Tibial nerve (tissue), 4 donors: ENCODE measurements around the gene FAM181B. TPM values are rescaled to one million over a fixed set of nuclear protein-coding genes. Genes with fewer than 3 reads are reported as not detected.

Source experiments
- DNase-seq, 2 donors: peaks; one replicate each; pipeline ENCODE4 v3.0.0-alpha.2; 2019; ENCODE audit warnings: low spot score in 2 of 2
- H3K27ac ChIP-seq, 4 donors: fragments of 200-600 bp; sonication (generic) in 3 of 4; one replicate each; pipeline ENCODE4 v1.5.1; 2017 to 2019; ENCODE audit warnings: mild to moderate bottlenecking in 1 of 4
- H3K27me3 ChIP-seq, 2 donors: fragments of 200-600 bp; sonication (generic) in 1 of 2; one replicate each; pipeline versions ENCODE4 v1.5.1 to v1.6.0; 2017 to 2019
- H3K36me3 ChIP-seq, 3 donors: fragments of 200-600 bp; sonication (generic); one replicate each; pipeline ENCODE4 v1.5.1; 2018 to 2019
- H3K4me1 ChIP-seq, 4 donors: fragments of 200-600 bp; sonication (generic) in 3 of 4; one replicate each; pipeline ENCODE4 v1.5.1; 2017 to 2019
- H3K4me3 ChIP-seq, 4 donors: fragments of 200-600 bp; sonication (generic) in 3 of 4; one replicate each; pipeline ENCODE4 v1.5.1; 2017 to 2019; ENCODE audit warnings: mild to moderate bottlenecking in 1 of 4, moderate library complexity in 1 of 4
- H3K9me3 ChIP-seq, 4 donors: fragments of 200-600 bp; sonication (generic) in 3 of 4; one replicate each; pipeline ENCODE4 v1.5.1; 2017 to 2019
- EP300 ChIP-seq, 2 donors: sonication (generic); formaldehyde crosslinking; IDR thresholded peaks; one replicate each; pipeline ENCODE4 v1.6.1; 2017; ENCODE audit warnings: antibody characterized with exemption in 2 of 2, mild to moderate bottlenecking in 1 of 2
- POLR2A ChIP-seq, 2 donors: fragments of 450-650 bp; IDR thresholded peaks; one replicate each; pipeline ENCODE4 v1.6.1; 2017; ENCODE audit warnings: antibody characterized with exemption in 2 of 2, mild to moderate bottlenecking in 2 of 2, moderate library complexity in 2 of 2
- WGBS, 2 donors: methylation state at CpG; one replicate each; pipeline ENCODE4 v1.1.5; 2018; 5-methylcytosine and 5-hydroxymethylcytosine counted together
- total RNA-seq, 4 donors: library from RNA; depleted of rRNA; stranded (reverse); fragments of >200 nt; gene quantifications; one replicate each; pipeline ENCODE4 v1.1.0, GENCODE V29; 2016
- TF ChIP-seq, protein P1 (sequence below), 5 experiments: fragments of 200-600 bp in 3 of 5; fragments of 450-650 bp in 2 of 5; sonication (generic) in 3 of 5; IDR thresholded peaks; one replicate each; pipeline ENCODE4 v1.5.1; 2016 to 2019; ENCODE audit warnings: antibody characterized with exemption in 5 of 5, mild to moderate bottlenecking in 3 of 5, moderate library complexity in 2 of 5

Gene FAM181B
- total RNA-seq, 4 donors from 2014 or later, result 1.5 to 3.6 (median 2.4) TPM

- no peaks in the 10 kb centered on the region for H3K27me3 ChIP-seq
- H3K4me3 ChIP-seq, result no peak overlapping the region
- DNase-seq, result peak in 1 of 2 donors; percentile 25
- no peaks in the 10 kb centered on the region for H3K9me3 ChIP-seq
- H3K36me3 ChIP-seq, result no peaks in the 10 kb centered on the region
- 20% methylated on average over 5 of the region's 5 CpGs for WGBS, 2 donors
- peaks cover 0 to 33% (median 2%) of the 10 kb centered on the region in 4 donors for H3K4me1 ChIP-seq
- TF ChIP-seq EP300 (IDR thresholded peaks at IDR 0.05), result peak in 1 of 2 donors; percentile 27
- no peak for TF ChIP-seq POLR2A (IDR thresholded peaks at IDR 0.05)
- TF ChIP-seq, protein P1, sequence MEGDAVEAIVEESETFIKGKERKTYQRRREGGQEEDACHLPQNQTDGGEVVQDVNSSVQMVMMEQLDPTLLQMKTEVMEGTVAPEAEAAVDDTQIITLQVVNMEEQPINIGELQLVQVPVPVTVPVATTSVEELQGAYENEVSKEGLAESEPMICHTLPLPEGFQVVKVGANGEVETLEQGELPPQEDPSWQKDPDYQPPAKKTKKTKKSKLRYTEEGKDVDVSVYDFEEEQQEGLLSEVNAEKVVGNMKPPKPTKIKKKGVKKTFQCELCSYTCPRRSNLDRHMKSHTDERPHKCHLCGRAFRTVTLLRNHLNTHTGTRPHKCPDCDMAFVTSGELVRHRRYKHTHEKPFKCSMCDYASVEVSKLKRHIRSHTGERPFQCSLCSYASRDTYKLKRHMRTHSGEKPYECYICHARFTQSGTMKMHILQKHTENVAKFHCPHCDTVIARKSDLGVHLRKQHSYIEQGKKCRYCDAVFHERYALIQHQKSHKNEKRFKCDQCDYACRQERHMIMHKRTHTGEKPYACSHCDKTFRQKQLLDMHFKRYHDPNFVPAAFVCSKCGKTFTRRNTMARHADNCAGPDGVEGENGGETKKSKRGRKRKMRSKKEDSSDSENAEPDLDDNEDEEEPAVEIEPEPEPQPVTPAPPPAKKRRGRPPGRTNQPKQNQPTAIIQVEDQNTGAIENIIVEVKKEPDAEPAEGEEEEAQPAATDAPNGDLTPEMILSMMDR (IDR thresholded peaks at IDR 0.05), result peak; percentile 50 to 82 (median 73)
- H3K27ac ChIP-seq, result no peak overlapping the region
These were observed 15.4 kb downstream of the FAM181B start for GRCh38 chr11:82718307-82718706.

GRCh38 chr11:82714346-82715174, 19.1 kb downstream of the FAM181B start:
- no peak for DNase-seq
- Histone ChIP-seq H3K36me3 (no peaks in the 10 kb centered on the region), H3K4me1 (peaks cover 0 to 16% (median 2%) of the 10 kb centered on the region in 4 donors), H3K9me3 (no peaks in the 10 kb centered on the region), H3K4me3 (no peak overlapping the region), H3K27me3 (no peaks in the 10 kb centered on the region), H3K27ac (no peak overlapping the region)
- TF ChIP-seq POLR2A (IDR thresholded peaks at IDR 0.05), result no peak
- TF ChIP-seq EP300 (IDR thresholded peaks at IDR 0.05), result no peak
- TF ChIP-seq, protein P1 (IDR thresholded peaks at IDR 0.05), result no peak
- 67% methylated on average over 14 of the region's 14 CpGs for WGBS, 2 donors

GRCh38 chr11:82711648-82712047, 22.0 kb downstream of the FAM181B start:
- no peak for DNase-seq
- no peaks in the 10 kb centered on the region for H3K9me3 ChIP-seq
- no peak for TF ChIP-seq EP300 (IDR thresholded peaks at IDR 0.05)
- no peak for TF ChIP-seq POLR2A (IDR thresholded peaks at IDR 0.05)
- TF ChIP-seq, protein P1 (IDR thresholded peaks at IDR 0.05), result no peak
- no peak overlapping the region for H3K4me3 ChIP-seq
- no peak overlapping the region for H3K27ac ChIP-seq
- H3K27me3 ChIP-seq, result no peaks in the 10 kb centered on the region
- no peaks in the 10 kb centered on the region for H3K36me3 ChIP-seq
- H3K4me1 ChIP-seq, result no peaks in the 10 kb centered on the region

DNA sequence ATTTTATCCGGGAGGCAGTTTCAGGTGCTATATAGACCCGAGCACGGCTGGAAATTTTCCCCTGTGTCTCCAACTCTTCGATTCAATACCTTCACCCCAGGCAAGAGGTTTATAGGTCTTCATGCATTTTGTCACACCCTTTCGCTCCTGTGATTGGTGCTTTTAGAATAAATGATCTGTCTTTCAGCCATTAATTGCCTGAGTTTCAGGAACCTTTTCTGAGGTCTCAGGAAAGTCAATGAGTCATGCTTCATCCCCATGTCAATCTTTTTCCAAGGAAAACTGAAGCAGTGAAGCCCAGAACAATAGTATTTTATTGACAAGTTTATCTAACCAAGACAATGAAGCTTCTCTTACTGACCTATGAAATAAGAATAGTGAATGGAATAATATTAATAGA, 29.9 kb downstream of the FAM181B start:
- H3K4me3 ChIP-seq, result no peak overlapping the region
- H3K9me3 ChIP-seq, result no peaks in the 10 kb centered on the region
- TF ChIP-seq POLR2A (IDR thresholded peaks at IDR 0.05), result no peak
- TF ChIP-seq EP300 (IDR thresholded peaks at IDR 0.05), result no peak
- TF ChIP-seq, protein P1 (IDR thresholded peaks at IDR 0.05), result no peak
- H3K27ac ChIP-seq, result no peak overlapping the region
- whole genome bisulfite sequencing, 2 donors, result 87 to 91% methylated on average over 5 of the region's 5 CpGs
- DNase-seq, result no peak
- no peaks in the 10 kb centered on the region for H3K4me1 ChIP-seq
- H3K27me3 ChIP-seq, result peaks cover 0 to 5% of the 10 kb centered on the region in 2 donors
- H3K36me3 ChIP-seq, result no peaks in the 10 kb centered on the region

DNA sequence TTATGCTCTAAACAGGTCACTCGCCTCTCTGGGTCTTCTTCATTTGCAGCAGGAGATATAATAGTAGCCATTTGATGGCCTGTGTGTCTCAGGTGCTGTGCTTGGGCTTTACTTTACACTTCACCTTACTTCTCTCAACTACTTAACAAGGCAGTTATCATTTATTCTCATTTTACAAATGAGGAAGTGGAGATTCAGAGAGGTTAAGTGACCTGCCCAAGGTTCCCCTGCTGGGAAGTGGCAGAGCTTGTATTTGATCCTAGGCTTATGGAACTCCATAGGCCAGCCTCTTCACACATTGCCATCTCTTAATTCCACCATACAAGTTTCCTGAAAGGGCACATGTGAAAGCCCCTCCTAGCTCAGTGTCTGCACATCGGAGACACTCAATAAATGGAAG, 30.4 kb downstream of the FAM181B start:
- no peak for DNase-seq
- Histone ChIP-seq H3K4me1 (no peaks in the 10 kb centered on the region), H3K4me3 (no peak overlapping the region), H3K36me3 (no peaks in the 10 kb centered on the region), H3K27ac (no peak overlapping the region), H3K27me3 (peaks cover 0 to 5% of the 10 kb centered on the region in 2 donors), H3K9me3 (no peaks in the 10 kb centered on the region)
- TF ChIP-seq EP300 (IDR thresholded peaks at IDR 0.05) (no peak), POLR2A (IDR thresholded peaks at IDR 0.05) (no peak)
- TF ChIP-seq, protein P1 (IDR thresholded peaks at IDR 0.05), result no peak
- WGBS, 2 donors, result 87 to 93% methylated on average over 2 of the region's 2 CpGs
